Neural progenitor cell (in vitro differentiated cells): ENCODE data around the gene MERTK.

Experiments used
- CTCF ChIP-seq: fragments of 200-600 bp; sonication (generic); IDR thresholded peaks from 2 replicates; pipeline ENCODE4 v1.5.1; 2017; ENCODE audit warnings: antibody characterized with exemption, mild to moderate bottlenecking
- EZH2 ChIP-seq: fragments of 200-600 bp; sonication (generic); IDR thresholded peaks from 2 replicates; pipeline ENCODE4 v1.6.1; 2017; ENCODE audit warnings: antibody characterized with exemption, mild to moderate bottlenecking, moderate library complexity
- EZH2phosphoT487 ChIP-seq: fragments of 200-600 bp; sonication (generic); IDR thresholded peaks from 2 replicates; pipeline ENCODE4 v1.6.1; 2017; ENCODE audit warnings: antibody characterized with exemption

GRCh38 chr2:111932841-111933291, 34.5 kb downstream of the MERTK start:
- TF ChIP-seq CTCF (no peak), EZH2phosphoT487 (no peak), EZH2 (no peak)
